Vagina (tissue), 2 donors: ENCODE measurements around the gene PPHLN1. TPM values are rescaled to one million over a fixed set of nuclear protein-coding genes. Genes with fewer than 3 reads are reported as not detected.

Source experiments
- DNase-seq, 2 donors: peaks; one replicate each; pipeline ENCODE4 v3.0.0-alpha.2; 2017; ENCODE audit errors: extremely low spot score in 2 of 2
- H3K27ac ChIP-seq: fragments of 200-600 bp; sonication (generic); one replicate; pipeline ENCODE4 v1.5.1; 2019
- H3K27me3 ChIP-seq: fragments of 200-600 bp; sonication (generic); one replicate; pipeline ENCODE4 v1.5.1; 2019
- H3K36me3 ChIP-seq, 2 donors: fragments of 200-600 bp; sonication (generic); one replicate each; pipeline ENCODE4 v1.5.1; 2017 to 2019
- H3K4me1 ChIP-seq: fragments of 200-600 bp; sonication (generic); one replicate; pipeline ENCODE4 v1.5.1; 2019
- H3K4me3 ChIP-seq, 2 donors: fragments of 200-600 bp; sonication (generic); 1 replicate in 1 of 2; 2 replicates in 1 of 2; pipeline ENCODE4 v1.5.1; 2016 to 2019
- H3K9me3 ChIP-seq: fragments of 200-600 bp; sonication (generic); one replicate; pipeline ENCODE4 v1.5.1; 2019
- POLR2A ChIP-seq, 2 donors: fragments of 450-650 bp; IDR thresholded peaks; one replicate each; pipeline ENCODE4 v1.6.1; 2017; ENCODE audit warnings: antibody characterized with exemption in 2 of 2, mild to moderate bottlenecking in 2 of 2, moderate library complexity in 2 of 2
- POLR2AphosphoS5 ChIP-seq, 2 donors: sonication (generic); formaldehyde crosslinking; IDR thresholded peaks; one replicate each; pipeline ENCODE4 v1.9.0; 2017; ENCODE audit warnings: antibody characterized with exemption in 2 of 2, mild to moderate bottlenecking in 2 of 2, low read depth in 1 of 2; ENCODE audit not compliant: insufficient read depth in 1 of 2
- intact Hi-C: fragments of 100-400 bp; cut with DNase I; formaldehyde crosslinking; loops from one replicate; pipeline ENCODE4 v1.15.1; 2023
- total RNA-seq: library from RNA; depleted of rRNA; stranded (reverse); fragments of >200 nt; gene quantifications from one replicate; pipeline ENCODE4 v1.2.3, GENCODE V29; 2016
- TF ChIP-seq, protein P1 (sequence below), 3 experiments: fragments of 450-650 bp in 2 of 3; fragments of 200-600 bp in 1 of 3; sonication (generic) in 1 of 3; IDR thresholded peaks; one replicate each; pipeline ENCODE4 v1.5.1; 2017 to 2019; ENCODE audit warnings: antibody characterized with exemption in 3 of 3, mild to moderate bottlenecking in 2 of 3, moderate library complexity in 2 of 3

PPHLN1 gene
- total RNA-seq, 1 donor from 2014 or later: 47.9 TPM

DNA sequence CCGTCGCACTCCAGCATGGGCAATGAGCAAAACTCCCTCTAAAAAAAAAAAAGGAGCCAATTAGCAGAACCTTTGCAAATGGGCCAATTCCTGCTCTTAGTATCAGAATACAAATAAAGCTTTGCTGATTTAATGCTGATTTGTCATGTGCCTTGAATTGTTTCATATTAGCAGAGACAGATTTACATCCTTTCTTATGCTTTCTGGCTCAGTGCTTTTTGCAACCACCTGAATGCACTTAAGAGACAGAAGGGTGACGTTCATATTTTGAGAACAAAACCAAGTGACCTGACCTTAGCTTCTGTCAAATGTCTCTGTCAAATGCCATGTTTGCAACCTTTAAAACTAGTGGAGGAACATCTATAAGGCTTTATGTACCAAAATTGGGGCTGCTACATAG, 44.1 kb upstream of the PPHLN1 start:
- no peak for DNase-seq
- H3K9me3 ChIP-seq: no peaks in the 10 kb centered on the region
- TF ChIP-seq POLR2AphosphoS5 (IDR thresholded peaks at IDR 0.05; ENCODE audit: insufficient read depth in 1 of 2, low read depth in 1 of 2): no peak
- TF ChIP-seq, protein P1, sequence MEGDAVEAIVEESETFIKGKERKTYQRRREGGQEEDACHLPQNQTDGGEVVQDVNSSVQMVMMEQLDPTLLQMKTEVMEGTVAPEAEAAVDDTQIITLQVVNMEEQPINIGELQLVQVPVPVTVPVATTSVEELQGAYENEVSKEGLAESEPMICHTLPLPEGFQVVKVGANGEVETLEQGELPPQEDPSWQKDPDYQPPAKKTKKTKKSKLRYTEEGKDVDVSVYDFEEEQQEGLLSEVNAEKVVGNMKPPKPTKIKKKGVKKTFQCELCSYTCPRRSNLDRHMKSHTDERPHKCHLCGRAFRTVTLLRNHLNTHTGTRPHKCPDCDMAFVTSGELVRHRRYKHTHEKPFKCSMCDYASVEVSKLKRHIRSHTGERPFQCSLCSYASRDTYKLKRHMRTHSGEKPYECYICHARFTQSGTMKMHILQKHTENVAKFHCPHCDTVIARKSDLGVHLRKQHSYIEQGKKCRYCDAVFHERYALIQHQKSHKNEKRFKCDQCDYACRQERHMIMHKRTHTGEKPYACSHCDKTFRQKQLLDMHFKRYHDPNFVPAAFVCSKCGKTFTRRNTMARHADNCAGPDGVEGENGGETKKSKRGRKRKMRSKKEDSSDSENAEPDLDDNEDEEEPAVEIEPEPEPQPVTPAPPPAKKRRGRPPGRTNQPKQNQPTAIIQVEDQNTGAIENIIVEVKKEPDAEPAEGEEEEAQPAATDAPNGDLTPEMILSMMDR (IDR thresholded peaks at IDR 0.05): no peak
- no peak for TF ChIP-seq POLR2A (IDR thresholded peaks at IDR 0.05)
- no peak overlapping the region for H3K27ac ChIP-seq
- peaks cover 3% of the 10 kb centered on the region for H3K4me1 ChIP-seq
- no peak overlapping the region for H3K4me3 ChIP-seq
- H3K36me3 ChIP-seq: no peaks in the 10 kb centered on the region
- H3K27me3 ChIP-seq: no peaks in the 10 kb centered on the region
- intact Hi-C loops: no loop called here

GRCh38 chr12:42282294-42282693, 43.7 kb upstream of the PPHLN1 start:
- Histone ChIP-seq H3K4me1 (peaks cover 3% of the 10 kb centered on the region), H3K9me3 (no peaks in the 10 kb centered on the region), H3K27ac (no peak overlapping the region), H3K36me3 (no peaks in the 10 kb centered on the region), H3K4me3 (no peak overlapping the region), H3K27me3 (no peaks in the 10 kb centered on the region)
- TF ChIP-seq POLR2A (IDR thresholded peaks at IDR 0.05) (no peak), POLR2AphosphoS5 (IDR thresholded peaks at IDR 0.05; ENCODE audit: insufficient read depth in 1 of 2, low read depth in 1 of 2) (no peak)
- TF ChIP-seq, protein P1 (IDR thresholded peaks at IDR 0.05): no peak
- intact Hi-C loops: no loop called here
- DNase-seq: no peak

DNA sequence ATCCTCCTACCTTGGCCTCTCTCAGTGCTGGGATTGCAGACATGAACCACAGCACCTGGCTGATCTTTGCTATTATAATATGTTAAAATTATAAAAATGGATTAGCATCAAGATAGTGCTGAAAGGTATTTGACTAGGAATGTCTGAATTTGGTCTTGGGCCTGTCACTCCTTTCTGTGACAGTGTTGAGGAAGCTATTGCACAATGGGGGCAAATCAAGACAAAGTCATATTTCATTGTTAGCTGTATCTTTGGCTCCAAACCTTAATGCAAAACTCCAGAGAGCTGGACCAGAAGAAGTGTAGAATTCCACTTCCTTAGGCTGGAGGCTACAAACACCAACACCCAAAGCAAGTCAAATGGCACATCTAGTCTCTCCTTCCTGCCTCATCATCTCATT, 42.2 kb upstream of the PPHLN1 start:
- TF ChIP-seq POLR2AphosphoS5 (IDR thresholded peaks at IDR 0.05; ENCODE audit: insufficient read depth in 1 of 2, low read depth in 1 of 2): no peak
- no peak for TF ChIP-seq POLR2A (IDR thresholded peaks at IDR 0.05)
- TF ChIP-seq, protein P1 (IDR thresholded peaks at IDR 0.05): no peak
- Histone ChIP-seq H3K27me3 (no peaks in the 10 kb centered on the region), H3K27ac (no peak overlapping the region), H3K4me3 (no peak overlapping the region), H3K9me3 (no peaks in the 10 kb centered on the region), H3K36me3 (no peaks in the 10 kb centered on the region), H3K4me1 (peaks cover 3% of the 10 kb centered on the region)
- DNase-seq: no peak
- intact Hi-C loops: no loop called here

GRCh38 chr12:42284157-42284556, 41.8 kb upstream of the PPHLN1 start:
- Histone ChIP-seq H3K27ac (no peak overlapping the region), H3K36me3 (no peaks in the 10 kb centered on the region), H3K9me3 (no peaks in the 10 kb centered on the region), H3K4me3 (no peak overlapping the region), H3K27me3 (no peaks in the 10 kb centered on the region), H3K4me1 (peaks cover 3% of the 10 kb centered on the region)
- TF ChIP-seq POLR2A (IDR thresholded peaks at IDR 0.05) (no peak), POLR2AphosphoS5 (IDR thresholded peaks at IDR 0.05; ENCODE audit: insufficient read depth in 1 of 2, low read depth in 1 of 2) (no peak)
- TF ChIP-seq, protein P1 (IDR thresholded peaks at IDR 0.05): no peak
- intact Hi-C loops: no loop called here
- DNase-seq: no peak

GRCh38 chr12:42284876-42285275, 41.1 kb upstream of the PPHLN1 start:
- Histone ChIP-seq H3K27ac (no peak overlapping the region), H3K27me3 (no peaks in the 10 kb centered on the region), H3K36me3 (no peaks in the 10 kb centered on the region), H3K4me3 (no peak overlapping the region), H3K4me1 (peaks cover 3% of the 10 kb centered on the region), H3K9me3 (no peaks in the 10 kb centered on the region)
- intact Hi-C loops: no loop called here
- DNase-seq: no peak
- TF ChIP-seq, protein P1 (IDR thresholded peaks at IDR 0.05): no peak
- TF ChIP-seq POLR2AphosphoS5 (IDR thresholded peaks at IDR 0.05; ENCODE audit: insufficient read depth in 1 of 2, low read depth in 1 of 2): no peak
- TF ChIP-seq POLR2A (IDR thresholded peaks at IDR 0.05): no peak
